22Rv1 (cell line): ENCODE data around the gene SCAF4.

ENCODE experiments used
- H3K27ac ChIP-seq: fragments of 450-650 bp; 2 replicates; pipeline ENCODE4 v1.5.1; 2017
- ZFX ChIP-seq: fragments of 450-650 bp; IDR thresholded peaks from 2 replicates; pipeline ENCODE4 v1.6.1; 2017; ENCODE audit warnings: antibody characterized with exemption, borderline replicate concordance
- TF ChIP-seq, protein P1 (sequence below): fragments of 450-650 bp; IDR thresholded peaks from 2 replicates; pipeline ENCODE4 v1.5.1; 2017; ENCODE audit warnings: mild to moderate bottlenecking

SCAF4 gene

DNA sequence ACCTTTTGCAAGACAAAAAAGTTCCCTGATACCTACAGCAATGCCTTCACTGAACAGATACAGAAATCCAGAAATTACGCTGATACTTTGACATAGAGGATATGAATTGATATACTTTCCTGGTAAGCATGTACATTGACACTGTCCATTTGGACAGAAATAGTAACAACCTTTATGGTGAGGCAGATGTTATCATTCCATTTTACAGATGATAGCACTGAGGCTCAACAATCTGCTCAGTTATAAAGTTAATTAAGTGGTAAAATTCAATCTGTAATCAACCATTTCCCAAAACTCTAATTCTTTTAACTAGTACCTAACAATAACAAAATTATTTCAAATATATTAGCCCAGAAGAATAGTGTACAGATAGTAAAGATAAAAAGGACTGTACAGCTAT is 20.6 kb downstream of the SCAF4 start:
- no peak overlapping the region for H3K27ac ChIP-seq
- TF ChIP-seq ZFX, result no peak
- TF ChIP-seq, protein P1, sequence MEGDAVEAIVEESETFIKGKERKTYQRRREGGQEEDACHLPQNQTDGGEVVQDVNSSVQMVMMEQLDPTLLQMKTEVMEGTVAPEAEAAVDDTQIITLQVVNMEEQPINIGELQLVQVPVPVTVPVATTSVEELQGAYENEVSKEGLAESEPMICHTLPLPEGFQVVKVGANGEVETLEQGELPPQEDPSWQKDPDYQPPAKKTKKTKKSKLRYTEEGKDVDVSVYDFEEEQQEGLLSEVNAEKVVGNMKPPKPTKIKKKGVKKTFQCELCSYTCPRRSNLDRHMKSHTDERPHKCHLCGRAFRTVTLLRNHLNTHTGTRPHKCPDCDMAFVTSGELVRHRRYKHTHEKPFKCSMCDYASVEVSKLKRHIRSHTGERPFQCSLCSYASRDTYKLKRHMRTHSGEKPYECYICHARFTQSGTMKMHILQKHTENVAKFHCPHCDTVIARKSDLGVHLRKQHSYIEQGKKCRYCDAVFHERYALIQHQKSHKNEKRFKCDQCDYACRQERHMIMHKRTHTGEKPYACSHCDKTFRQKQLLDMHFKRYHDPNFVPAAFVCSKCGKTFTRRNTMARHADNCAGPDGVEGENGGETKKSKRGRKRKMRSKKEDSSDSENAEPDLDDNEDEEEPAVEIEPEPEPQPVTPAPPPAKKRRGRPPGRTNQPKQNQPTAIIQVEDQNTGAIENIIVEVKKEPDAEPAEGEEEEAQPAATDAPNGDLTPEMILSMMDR, result no peak

DNA sequence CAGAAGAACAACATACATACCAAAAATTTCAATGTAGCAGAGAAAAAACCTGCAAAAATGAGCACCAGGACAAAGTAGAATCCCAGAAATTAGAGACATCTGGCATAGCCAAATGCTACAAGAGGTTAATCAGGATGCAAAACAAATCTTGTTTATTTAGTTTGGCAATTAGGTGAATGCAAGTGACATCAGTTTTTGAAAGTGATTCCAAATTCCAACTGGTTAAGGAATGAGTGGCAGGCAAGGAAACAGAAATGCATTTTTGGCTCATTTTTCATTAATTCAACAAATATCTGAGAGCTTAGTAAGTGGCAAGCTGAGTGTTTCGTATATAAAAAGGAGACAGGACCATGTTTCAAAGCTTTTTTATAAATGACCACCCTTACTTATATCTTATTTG is 21.3 kb downstream of the SCAF4 start:
- no peak overlapping the region for H3K27ac ChIP-seq
- TF ChIP-seq, protein P1, result no peak
- TF ChIP-seq ZFX, result no peak

DNA sequence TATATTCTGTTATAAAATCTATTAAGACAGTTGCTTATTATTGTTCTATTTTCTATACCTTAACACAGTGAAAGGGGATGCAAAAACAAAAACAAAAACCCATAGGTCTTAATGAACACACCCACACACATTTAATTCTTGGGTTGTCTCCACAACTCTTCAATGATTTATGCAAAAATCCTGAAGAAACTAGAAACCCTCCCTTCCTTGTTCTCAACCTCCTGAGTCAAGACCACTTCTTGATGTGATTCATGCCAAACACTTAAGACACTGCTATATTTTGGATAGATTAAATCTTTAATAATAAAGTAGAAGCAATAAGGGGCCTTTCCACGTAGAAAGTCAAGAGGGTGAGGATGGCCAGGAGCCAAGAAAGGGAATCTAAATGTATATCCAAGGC is 23.4 kb downstream of the SCAF4 start:
- no peak for TF ChIP-seq ZFX
- TF ChIP-seq, protein P1, result no peak
- no peak overlapping the region for H3K27ac ChIP-seq

DNA sequence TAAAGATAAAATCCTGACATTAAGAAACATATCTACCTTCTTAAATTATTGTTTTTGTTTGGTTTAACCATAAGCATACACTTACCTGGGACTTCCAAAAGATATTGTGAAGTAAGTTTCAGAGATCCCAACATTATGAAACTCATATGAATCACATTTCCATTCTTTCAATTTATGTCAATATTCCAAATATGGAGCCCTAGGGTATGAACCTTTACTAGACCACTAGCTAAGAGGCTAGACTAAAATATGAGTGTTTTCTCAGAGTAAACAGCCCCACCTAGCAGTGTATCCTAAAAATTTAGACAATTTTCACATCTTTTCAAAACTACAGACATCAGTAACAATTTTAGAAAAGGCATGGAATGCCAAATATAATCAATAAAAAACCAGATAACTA is 24.4 kb downstream of the SCAF4 start:
- H3K27ac ChIP-seq, result no peak overlapping the region
- TF ChIP-seq, protein P1, result no peak
- no peak for TF ChIP-seq ZFX

DNA sequence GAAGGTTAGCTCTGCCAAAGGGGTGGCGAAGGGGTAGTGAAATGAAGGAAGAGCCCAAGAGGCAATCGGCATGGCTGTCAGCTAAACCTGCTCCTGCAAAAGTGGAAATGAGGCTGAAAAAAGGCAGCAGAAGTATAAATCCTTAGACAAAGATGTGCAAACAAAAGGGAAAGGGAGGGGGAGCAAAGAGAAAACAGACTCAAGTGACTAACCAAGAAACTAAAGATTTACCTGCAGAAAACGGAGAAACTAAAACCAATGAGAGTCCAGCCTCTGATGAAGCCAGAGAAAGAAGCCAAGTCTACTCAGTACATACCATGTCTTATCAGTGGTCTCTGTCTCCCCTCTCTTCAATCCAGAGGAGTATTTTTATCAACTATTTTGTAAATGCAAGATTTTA is 25.4 kb downstream of the SCAF4 start:
- no peak for TF ChIP-seq ZFX
- TF ChIP-seq, protein P1, result no peak
- H3K27ac ChIP-seq, result no peak overlapping the region

DNA sequence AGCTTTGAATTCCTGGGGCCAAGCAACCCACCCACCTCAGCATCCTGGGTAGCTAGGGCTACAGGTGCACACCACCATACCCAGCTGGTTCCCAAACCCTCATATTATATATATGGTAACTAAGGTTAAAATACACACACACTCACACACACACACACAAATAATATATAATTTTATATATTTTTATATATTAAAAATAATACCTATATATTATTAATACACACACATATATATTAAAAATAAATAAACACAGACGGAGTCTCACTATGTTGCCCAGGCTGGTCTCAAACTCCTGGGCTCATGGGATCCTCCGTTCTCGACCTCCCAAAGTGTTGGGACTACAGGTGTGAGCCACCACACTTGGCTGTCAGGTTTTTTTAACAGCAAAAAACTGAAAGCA is 31.9 kb downstream of the SCAF4 start:
- TF ChIP-seq, protein P1, result no peak
- TF ChIP-seq ZFX, result no peak
- H3K27ac ChIP-seq, result no peak overlapping the region

DNA sequence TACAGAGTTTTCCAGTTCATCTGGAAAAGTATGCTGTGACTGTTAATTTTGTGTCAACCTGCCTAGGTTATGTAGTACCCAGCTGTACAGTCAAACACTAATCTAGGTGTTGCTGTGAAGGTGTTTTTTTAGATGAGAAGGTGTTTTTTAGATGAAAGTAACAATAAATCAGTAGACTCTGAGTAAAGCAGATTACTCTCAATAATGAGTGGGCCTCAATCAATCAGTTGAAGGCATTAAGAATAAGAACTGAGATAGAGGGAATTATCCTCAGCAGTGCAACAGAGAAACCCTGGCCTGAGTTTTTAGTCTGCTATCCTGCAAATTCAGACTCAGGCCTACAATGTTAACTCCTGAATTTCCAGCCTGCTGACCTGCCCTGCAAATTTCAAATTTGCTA is 33.5 kb downstream of the SCAF4 start:
- no peak overlapping the region for H3K27ac ChIP-seq
- TF ChIP-seq, protein P1, result no peak
- no peak for TF ChIP-seq ZFX
